Measurements from ENCODE around the gene PARD6G. TPM values are rescaled to one million over a fixed set of nuclear protein-coding genes. Genes with fewer than 3 reads are reported as not detected.

The PARD6G gene
- total RNA-seq, 4 donors from 2014 or later, result 4.6 to 15.9 (median 11.9) TPM

- no peak for DNase-seq
- Histone ChIP-seq H3K9me3 (no peaks in the 10 kb centered on the region), H3K4me1 (no peaks in the 10 kb centered on the region), H3K27ac (no peak overlapping the region), H3K4me3 (no peak overlapping the region), H3K36me3 (no peaks in the 10 kb centered on the region), H3K27me3 (no peaks in the 10 kb centered on the region)
- intact Hi-C loops (cut with DNase I; ENCODE audit: low total_unique reads), result no loop called here
- TF ChIP-seq, protein P1, sequence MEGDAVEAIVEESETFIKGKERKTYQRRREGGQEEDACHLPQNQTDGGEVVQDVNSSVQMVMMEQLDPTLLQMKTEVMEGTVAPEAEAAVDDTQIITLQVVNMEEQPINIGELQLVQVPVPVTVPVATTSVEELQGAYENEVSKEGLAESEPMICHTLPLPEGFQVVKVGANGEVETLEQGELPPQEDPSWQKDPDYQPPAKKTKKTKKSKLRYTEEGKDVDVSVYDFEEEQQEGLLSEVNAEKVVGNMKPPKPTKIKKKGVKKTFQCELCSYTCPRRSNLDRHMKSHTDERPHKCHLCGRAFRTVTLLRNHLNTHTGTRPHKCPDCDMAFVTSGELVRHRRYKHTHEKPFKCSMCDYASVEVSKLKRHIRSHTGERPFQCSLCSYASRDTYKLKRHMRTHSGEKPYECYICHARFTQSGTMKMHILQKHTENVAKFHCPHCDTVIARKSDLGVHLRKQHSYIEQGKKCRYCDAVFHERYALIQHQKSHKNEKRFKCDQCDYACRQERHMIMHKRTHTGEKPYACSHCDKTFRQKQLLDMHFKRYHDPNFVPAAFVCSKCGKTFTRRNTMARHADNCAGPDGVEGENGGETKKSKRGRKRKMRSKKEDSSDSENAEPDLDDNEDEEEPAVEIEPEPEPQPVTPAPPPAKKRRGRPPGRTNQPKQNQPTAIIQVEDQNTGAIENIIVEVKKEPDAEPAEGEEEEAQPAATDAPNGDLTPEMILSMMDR (IDR thresholded peaks at IDR 0.05), result no peak
- TF ChIP-seq POLR2A (IDR thresholded peaks at IDR 0.05), result no peak
These were observed 13.4 kb downstream of the PARD6G start for GRCh38 chr18:80233899-80234298.

- intact Hi-C loops (cut with DNase I; ENCODE audit: low total_unique reads), result no loop called here
- no peak overlapping the region for H3K4me3 ChIP-seq
- H3K4me1 ChIP-seq, result no peaks in the 10 kb centered on the region
- no peaks in the 10 kb centered on the region for H3K9me3 ChIP-seq
- DNase-seq, result no peak
- TF ChIP-seq POLR2A (IDR thresholded peaks at IDR 0.05), result no peak
- TF ChIP-seq, protein P1 (IDR thresholded peaks at IDR 0.05), result no peak
- no peaks in the 10 kb centered on the region for H3K27me3 ChIP-seq
- no peak overlapping the region for H3K27ac ChIP-seq
- H3K36me3 ChIP-seq, result no peaks in the 10 kb centered on the region
These were observed 14.0 kb downstream of the PARD6G start for GRCh38 chr18:80233201-80233835.

DNA sequence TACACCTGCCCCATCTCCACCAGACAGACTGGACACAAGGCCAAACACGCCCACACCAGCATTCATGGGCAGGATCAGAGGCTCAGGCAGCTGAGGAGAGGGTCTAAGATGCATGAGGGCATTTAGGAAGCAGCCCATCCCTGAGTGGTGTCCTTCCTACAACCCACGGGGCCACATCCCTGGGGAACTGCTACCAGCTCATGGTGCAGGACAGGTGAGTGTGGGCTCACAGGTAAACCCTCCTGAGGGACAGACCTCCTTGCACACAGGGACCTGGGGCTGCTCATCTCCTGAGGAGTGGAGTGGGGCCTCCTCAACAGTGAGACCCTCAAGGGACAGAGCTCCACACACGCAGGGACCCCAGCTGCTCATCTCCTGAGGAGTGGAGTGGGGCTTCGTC lies 14.6 kb downstream of the PARD6G start:
- intact Hi-C loops (cut with DNase I; ENCODE audit: low total_unique reads), result no loop called here
- Histone ChIP-seq H3K27me3 (no peaks in the 10 kb centered on the region), H3K36me3 (no peaks in the 10 kb centered on the region), H3K4me1 (no peaks in the 10 kb centered on the region), H3K4me3 (no peak overlapping the region), H3K9me3 (no peaks in the 10 kb centered on the region), H3K27ac (no peak overlapping the region)
- TF ChIP-seq, protein P1 (IDR thresholded peaks at IDR 0.05), result no peak
- TF ChIP-seq POLR2A (IDR thresholded peaks at IDR 0.05), result no peak
- no peak for DNase-seq

DNA sequence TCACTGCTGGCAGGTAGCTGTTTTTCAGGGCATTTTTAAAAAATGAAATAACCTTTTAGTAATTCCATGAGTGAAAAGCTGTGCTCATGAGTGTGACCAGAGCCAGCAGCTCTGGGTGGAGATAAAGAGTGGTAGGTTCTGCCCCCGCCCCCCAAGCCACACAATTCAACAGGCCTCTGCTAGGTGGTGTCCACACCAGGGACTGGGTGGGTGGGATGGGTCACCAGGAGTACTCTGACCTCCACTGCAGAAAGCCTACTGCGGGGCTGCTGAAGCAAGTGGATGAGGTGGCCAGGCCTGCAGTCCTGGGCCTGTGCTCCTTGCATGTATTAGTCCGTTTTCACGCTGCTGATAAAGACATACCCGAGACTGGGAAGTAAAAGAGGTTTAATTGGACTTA lies 15.3 kb downstream of the PARD6G start:
- DNase-seq, result no peak

GRCh38 chr18:80231616-80232015 lies 15.7 kb downstream of the PARD6G start:
- Histone ChIP-seq H3K36me3 (no peaks in the 10 kb centered on the region), H3K27me3 (no peaks in the 10 kb centered on the region), H3K27ac (no peak overlapping the region), H3K4me1 (no peaks in the 10 kb centered on the region), H3K9me3 (no peaks in the 10 kb centered on the region), H3K4me3 (no peak overlapping the region)
- intact Hi-C loops (cut with DNase I; ENCODE audit: low total_unique reads), result no loop called here
- TF ChIP-seq, protein P1 (IDR thresholded peaks at IDR 0.05), result no peak
- no peak for TF ChIP-seq POLR2A (IDR thresholded peaks at IDR 0.05)
- no peak for DNase-seq

More for the DNA sequence above, 15.3 kb downstream of the PARD6G start:
- no peaks in the 10 kb centered on the region for H3K4me1 ChIP-seq
- intact Hi-C loops (cut with DNase I; ENCODE audit: low total_unique reads), result no loop called here
- no peaks in the 10 kb centered on the region for H3K27me3 ChIP-seq
- no peaks in the 10 kb centered on the region for H3K9me3 ChIP-seq
- TF ChIP-seq POLR2A (IDR thresholded peaks at IDR 0.05), result no peak
- TF ChIP-seq, protein P1 (IDR thresholded peaks at IDR 0.05), result no peak
- no peak overlapping the region for H3K4me3 ChIP-seq
- H3K27ac ChIP-seq, result no peak overlapping the region
- no peaks in the 10 kb centered on the region for H3K36me3 ChIP-seq
